HCEC 1CT (cell line): ENCODE results near the gene MRPS35.
A peak's percentile ranks its signal among the peaks of the same experiment; 100 is the strongest.
"Not testable (repeated sequence)": the region's sequence is repeated elsewhere in the genome, so short reads cannot be mapped to it uniquely, and the experiment has no call there.

Experiments
- DNase-seq: peaks from one replicate; pipeline ENCODE4 v3.0.0-alpha.2; 2017

Gene MRPS35

DNA sequence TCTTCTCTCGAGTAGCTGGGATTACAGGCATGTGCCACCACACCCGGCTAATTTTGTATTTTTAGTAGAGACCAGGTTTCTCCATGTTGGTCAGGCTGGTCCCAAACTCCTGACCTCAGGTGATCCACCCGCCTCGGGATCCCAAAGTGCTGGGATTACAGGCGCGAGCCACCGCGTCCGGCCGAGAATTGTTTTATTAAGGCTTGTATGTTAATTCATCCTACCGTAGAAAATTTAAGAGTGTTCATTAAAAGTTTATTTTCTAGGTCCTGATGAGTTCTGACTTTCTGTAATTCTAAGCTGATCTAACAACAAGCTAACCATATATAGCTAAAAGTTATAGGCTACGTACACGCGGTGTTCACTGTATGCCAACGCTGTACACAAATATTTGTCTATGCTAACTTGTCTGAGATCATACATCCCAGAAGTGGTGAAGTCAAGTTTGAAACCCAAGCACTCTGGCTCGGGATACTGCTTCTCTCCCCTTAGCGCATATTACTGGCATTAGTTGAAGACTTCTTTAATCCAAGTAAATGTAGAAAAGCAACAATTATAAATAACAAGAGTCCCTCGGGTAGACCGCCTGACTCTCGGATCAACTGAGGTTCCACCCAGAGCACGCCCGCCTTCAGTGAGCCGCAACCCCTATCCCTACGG lies 570 bp upstream of the MRPS35 start:
- peak; percentile 60 for DNase-seq

DNA sequence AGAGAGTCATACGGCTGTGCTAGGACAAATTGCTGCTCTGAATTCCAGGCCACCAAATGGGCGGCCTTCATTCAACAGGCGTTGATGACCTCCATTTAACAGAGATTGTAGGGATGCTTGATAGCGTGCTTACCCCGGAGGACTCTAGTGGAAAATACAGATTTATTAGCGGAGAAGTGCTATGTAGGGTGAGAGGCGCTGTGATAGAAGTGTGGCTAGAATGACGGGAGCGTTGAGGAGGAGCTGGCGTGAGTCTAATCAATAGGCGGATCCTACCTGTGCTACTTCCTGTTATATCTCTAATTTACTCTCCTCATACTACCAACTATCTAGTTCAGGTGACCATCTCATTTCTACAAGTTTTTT lies 668 bp downstream of the MRPS35 start:
- peak; percentile 11 for DNase-seq

DNA sequence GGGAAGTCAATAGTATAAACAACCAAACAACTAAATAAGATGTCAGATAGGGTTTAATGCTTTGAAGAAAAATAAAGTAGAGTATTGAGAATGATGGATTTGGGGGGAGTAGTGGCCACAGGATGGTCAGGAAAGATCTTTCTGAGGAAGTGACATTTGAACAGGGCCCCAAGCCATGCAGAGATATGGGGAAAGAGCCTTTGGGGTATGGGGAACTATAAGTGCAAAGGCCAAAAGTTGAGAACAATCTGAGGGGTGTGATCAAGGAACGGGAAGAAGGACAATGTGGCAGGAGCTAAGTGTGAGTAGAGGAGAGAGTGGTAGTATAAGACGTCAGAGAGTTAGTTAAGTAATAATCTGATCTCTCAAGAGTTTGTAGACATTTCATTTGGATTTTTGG lies 1.3 kb downstream of the MRPS35 start:
- no peak for DNase-seq

DNA sequence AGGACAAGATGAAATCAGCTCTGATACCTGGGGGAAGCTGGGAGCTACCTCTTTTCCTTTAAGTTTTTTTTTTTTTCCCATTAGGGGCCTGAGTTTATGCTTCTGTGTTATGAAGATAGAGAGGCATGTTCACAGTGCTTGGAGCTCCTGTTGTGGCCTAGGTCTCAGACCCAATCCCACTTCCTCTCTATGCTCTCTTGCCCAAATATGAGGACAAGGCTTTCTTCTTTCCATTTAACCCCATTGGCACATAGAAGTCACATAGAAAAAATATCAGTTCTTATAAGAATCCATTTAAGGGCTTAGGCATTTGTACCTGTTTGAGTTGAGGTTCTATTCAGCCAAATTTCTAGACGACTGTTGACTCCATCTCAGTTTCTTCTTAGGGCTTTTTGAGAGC lies 12.6 kb downstream of the MRPS35 start:
- no peak for DNase-seq

DNA sequence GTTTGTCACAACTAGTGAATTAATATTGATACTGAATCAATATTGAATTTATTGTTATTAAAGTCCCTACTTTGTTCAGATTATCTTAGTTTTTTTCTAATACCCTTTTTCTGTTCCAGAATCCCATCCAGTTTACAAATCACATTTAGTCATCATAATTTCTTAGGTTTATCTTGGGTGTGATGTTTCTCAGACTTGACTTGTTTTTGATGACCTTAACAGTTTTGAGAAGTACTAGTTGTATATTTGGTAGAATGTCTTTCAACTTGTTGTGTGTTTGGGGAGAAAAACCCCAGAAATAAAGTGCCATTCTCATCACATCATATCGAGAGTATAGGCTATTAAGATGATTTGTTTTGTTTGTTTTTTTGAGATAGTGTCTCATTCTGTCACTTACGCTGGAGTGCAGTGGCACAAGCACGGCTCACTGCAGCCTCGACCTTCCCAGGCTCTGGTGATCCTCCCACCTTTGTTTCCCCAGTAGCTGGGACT lies 19.5 kb downstream of the MRPS35 start:
- no peak for DNase-seq

DNA sequence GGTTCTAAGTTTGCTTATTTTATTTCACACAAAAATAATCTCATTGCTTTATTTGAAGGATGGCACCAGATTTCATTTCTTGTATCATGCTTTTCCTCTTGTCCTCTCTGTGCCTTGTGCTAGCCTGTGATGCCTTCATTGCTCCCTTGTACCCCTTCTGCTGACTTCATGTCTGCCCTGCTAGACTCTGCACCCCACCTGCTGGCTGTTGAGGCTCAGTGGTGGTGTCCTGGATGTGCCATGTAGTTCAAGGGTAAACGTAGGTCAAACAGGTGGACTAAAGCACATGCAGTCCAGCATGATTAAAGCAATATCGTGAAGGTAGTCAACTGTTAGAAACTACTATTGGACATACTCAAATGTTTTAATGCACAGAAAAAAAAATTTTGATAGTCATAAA lies 21.6 kb downstream of the MRPS35 start:
- DNase-seq: no peak

DNA sequence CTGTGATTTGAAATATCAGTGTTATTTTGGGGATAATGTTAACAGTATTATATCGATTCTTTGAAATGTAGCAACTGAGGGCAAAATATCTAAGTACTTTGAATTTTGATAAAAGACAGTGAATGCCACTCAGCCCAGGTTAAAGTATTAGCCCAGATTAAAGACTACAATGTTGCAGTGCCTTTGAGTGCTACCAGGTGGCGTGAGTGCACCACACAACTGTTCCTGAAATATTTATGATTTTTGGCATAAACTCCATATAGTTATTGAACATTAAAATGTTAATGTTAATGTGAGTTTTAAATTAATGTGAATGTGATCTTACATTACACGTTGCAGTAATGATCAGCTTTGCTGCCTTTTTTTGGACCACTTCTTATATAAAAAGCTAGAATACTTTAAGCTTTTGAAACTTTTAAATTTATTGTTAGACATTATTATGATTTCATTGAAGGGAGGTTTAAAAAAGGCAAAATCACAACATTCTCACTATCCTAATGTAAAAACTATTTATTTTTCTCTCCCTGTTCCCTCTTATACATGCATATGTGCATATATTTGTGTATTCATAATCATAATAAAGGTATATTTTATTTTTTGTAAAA lies 22.5 kb downstream of the MRPS35 start:
- peak; percentile 56 for DNase-seq

DNA sequence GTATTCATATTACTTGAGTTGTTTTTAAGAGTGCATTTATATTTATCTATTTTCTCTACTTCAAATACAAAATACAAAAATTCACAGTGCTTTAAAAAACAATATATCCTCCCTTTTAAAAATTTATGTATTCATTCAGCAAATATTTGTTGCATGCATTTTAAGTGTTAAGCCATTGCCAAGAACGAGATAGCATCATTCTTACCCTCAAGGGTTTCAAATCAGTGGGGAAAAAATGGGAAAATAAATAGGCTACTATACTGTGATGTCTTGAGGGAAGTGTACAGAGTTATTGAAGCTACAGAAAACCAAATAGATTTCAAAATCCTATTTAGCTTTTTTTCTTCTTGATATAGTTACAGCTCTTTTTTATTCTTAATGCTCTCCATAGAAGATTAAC lies 23.2 kb downstream of the MRPS35 start:
- DNase-seq: no peak

DNA sequence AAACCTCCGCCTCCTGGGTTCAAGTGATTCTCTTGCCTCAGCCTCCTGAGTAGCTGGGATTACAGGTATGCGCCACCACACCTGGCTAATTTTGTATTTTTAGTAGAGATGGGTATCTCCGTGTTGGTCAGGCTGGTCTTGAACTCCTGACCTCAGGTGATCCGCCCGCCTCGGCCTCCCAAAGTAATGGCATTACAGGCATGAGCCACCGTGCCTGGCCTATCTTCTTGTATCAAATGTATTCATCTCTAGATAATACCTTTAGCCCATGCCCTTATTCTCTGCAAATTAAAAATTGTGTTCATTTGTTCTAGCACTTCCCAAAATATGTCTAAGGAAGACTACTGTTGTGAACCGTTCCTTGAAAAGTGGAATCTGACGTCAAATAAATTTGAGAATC lies 23.7 kb downstream of the MRPS35 start:
- DNase-seq: not testable (repeated sequence)

DNA sequence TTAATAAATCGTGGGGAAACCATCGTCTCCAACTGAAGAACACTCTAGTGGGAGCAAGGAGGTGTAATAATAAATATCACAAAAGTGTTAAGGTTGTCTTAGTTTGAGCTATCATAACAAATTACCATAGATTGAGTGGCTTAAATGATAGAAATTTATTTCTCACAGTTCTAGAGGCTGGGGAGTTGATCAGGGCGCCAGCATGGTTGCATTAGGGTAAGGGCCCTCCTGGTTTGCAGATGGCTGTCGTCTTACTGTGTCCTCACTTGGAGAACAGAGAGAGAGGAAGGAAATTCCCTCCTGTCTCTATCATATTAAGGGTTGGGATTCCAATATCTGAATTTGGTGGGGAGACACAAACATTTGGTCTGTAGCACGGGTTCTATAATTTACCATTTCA lies 33.0 kb downstream of the MRPS35 start:
- no peak for DNase-seq

DNA sequence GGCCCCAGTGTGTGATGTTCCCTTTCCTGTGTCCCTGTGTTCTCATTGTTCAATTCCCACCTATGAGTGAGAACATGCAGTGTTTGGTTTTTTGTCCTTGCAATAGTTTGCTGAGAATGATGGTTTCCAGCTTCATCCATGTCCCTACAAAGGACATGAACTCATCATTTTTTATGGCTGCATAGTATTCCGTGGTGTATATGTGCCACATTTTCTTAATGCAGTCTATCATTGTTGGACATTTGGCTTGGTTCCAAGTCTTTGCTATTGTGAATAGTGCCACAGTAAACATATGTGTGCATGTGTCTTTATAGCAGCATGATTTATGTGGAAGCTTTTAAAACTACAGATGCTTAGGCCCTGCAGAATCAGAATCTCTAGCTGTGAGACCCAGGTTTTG lies 35.1 kb downstream of the MRPS35 start:
- DNase-seq: not testable (repeated sequence)

DNA sequence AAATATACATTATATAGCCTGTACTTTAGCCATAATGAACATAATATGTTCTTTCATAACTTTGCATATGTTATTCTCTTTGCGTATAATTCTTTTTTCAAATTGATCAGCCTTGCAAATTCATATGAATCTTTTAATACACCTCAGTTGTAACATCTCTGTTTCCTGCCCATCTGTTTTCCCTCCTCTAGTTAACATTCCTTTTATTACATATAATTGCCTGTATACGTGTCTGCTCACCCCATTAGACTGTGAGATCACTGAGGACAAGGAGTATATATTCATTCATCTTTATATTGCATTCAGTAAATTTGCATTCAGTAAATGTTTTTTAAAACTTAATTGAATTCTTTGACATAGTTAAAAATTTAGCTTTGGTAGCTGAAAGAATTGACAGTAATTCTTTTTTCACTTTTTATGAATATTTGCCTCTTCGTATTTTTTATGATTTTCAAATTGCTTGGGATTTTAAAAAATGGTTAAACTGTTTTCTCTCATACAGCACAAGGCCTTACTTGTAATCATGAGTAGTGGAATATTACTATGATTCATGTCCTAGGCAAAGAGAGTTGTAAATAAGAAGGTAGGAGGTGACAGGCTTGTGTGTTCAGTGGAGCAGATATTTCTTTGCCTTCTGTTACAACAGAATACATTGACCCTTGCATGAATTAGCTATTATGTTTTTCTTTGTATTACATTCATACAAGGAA lies 36.6 kb downstream of the MRPS35 start:
- peak; percentile 73 for DNase-seq

DNA sequence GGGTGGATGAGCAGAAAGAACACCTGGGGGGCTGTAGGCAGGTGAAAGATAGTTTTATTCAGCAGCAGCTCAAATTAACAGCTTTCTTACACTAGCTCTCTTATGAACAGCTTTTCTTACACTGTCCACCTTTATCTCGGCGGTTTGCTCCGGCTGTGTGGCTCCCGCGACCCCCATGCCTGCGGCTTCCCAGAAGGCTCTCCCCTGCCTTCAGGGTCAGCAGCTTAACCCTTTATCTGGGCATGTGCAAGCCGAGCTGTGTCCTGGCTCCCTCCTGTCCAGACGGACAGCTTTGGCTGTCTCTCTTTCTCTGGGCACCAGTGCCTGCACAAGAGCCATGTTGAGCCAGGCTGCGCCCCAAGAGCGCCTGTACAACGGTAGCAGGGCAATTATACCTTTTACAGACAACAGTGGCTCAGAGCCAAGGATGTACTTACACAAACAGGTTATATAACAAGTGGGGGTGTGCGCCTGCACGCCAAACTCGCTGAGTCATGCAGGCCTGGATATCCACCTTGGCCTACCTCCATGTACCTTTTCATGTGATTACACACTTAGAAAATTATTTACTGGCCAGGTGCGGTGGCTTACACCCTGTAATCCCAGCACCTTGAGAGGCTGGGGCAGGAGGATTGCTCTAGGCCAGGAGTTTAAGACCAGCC lies 40.9 kb downstream of the MRPS35 start:
- no peak for DNase-seq

DNA sequence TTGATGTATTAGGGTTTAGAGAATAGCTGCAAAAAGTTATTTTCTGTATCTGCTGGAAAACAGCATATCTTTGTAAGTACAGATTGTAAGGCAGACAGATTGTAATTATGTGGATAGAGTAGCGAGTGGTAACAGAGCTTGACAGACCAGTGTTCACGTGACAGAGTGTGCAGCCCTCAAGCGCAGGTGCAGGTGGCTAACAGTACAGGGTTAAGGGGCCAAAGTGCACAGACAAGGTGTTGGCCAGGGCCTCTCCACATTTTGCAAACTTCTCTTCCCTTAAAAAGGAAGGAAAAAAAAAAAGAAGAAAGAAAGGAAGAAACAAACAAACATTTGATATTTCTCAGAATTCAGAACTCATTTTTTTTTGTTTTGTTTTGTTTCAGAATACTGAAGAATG lies 44.2 kb downstream of the MRPS35 start:
- no peak for DNase-seq

DNA sequence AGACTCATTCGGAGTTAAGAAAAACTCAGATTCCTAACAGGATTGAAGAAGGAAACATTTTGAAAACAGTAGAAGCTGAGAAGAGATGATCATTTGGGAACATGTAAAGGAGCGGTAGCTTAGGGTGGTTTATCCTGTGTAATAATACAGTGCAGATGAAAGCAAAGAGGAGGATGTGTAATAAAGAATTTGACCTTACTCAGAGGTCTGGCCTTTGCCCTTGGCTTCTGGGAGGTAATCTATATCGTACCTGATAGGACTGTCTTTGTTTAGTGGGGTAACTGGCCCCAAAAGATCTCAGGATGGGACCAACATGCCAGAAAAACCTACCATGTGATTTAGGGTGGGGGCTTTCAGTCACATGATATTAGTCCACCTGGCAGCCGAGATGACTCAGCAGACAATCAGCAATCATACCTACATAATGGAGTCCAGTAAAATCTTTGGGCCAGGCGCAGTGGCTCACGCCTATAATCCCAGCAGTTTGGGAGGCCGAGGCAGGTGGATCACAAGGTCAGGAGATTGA lies 46.1 kb downstream of the MRPS35 start:
- DNase-seq: no peak

DNA sequence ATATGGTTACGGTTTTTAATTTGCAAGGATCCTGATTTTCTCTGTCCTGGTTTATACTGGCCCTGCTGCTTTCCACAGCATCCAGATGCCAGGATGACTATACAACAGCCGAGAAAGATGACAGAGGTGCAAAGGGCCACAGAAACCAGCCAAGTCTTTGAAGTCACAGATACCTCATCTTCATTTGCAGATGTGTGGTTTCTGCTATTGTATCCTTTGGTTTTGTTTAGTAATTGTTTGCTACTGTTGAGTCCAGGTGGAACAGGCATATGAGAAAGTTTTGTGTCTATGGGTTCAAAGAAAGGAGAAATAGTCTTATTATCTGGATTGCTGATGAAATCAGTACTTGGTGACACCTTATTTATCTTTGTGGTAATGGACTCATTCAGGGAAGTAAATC lies 52.1 kb downstream of the MRPS35 start:
- no peak for DNase-seq

DNA sequence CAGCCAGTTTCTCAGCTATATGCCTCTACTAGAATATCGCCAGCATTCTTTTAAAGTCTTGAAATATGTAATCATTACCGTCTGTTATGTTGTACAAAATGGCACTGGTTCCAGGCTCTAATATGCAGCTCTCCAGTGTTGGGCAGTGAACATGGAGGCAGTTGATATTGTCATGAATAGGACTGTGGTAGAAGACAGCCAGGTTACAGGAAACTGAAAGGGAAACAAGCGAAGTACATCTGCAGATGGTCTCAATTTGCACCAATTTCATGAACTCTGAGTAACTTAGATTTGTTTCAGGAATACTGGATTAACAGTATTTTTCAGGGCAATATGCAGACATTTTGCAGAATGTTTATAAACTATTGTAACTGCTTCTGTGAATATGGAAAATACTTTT lies 56.0 kb downstream of the MRPS35 start:
- DNase-seq: no peak

DNA sequence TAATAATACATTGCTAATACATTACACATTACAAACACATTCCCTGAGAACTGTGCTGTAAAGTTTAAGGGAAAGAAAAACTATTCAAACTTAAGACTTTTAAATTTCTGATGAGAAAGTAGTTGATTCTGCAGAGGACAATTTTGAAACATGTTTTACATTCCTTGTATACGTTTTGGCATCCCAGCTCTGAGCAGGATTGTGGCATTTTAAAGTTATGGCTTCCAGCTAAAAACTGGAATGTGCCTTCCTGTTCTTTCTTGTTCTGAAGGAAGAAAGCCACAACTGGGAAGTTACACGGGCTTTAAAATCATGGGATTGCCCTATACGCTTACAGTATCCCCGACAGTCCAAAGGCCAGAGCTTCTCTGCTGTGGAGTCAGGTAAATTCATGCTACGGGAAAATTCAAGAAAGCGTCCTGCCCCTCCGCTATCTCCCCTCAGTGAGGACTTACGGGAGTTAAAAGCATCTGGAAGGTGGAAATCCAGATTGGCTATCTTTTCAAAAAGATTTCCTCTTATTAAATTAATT lies 58.6 kb downstream of the MRPS35 start:
- DNase-seq: no peak

DNA sequence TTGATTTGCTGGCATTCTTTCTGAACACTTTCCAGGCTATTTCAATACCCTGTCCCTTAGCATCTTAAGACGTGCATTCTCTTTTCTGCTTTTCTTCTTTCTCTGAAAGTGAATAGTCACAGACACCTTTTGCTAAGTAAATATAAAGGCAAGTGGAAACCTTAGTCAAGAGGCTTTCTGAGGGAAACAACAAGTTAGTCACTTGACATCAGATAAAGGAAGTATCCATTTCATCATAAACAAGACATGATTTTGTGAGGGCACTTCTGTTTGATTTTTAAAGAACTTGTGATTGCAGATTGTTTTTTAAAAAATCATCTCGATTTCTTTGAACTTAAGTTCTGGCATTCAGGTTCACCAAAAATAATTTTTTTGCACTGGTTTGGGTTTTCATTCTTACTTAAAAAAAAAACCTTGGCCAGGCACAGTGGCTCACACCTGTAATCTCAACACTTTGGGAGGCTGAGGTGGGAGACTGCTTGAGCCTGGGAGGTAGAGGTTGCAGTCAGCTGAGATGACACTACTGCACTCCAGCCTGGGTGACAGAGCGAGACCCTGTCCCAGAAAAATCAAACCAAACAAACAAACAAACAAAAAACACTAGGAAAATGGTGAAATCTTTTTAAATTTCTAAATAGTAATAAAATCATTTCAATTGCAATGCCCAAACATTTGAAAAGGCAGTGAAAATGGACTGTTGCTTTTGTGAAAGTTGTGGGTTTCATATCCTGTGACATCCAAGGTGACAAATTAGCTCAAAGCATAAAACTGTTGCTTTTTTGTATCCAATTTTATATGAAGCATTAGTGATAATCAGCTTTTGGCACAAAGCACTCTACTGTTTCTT lies 61.1 kb downstream of the MRPS35 start:
- no peak for DNase-seq

DNA sequence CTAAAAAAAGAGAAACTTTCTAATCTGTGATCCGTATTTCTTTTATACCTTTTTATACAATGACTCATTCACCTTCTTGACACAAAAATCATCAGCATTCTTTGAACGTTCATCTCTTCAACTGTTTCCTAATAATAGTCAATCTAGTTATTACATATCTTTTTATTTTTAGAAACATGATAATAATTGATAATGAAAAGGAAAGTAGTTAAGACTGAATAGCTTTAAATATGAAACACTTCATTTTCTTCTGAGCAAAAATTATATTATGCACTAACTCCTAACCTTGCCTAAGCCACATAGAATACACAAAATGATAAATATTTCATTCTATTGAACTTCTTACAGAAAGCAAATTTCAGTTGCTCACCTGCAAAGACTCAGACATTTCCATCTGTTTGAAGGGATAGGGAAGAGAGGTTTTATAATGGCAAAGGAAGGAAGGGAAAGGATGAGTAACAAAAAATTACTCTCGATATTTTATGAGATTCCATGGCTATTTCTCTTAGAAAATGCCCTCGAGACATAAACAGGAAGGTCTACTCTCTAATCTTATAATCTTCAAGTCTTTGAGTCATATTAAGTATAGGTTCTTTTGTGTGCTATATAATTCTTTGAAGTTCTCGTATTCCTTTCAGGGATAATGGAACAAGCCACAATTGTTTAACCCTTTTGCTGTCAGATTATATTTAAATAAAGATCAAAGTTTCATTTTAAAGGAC lies 61.9 kb downstream of the MRPS35 start:
- DNase-seq: peak; percentile 37

DNA sequence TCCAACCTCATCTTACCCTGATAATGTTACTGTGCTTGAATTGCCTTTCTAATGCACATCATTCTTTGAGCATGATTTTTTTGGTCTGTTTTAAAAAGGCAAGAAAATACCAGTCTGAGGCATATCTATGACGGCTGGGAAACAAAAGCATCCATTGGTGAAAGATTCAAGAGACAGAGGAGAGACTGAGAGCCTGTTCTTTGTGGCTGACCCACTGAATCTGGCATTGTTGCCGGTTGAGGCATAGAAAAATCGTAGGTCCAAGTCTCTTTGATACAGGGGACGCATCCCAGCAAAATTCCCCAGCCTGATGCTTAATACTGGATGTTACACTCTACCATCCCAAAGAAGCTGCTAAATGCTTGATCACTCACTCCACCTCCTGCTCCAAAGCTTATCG lies 66.5 kb downstream of the MRPS35 start:
- no peak for DNase-seq

DNA sequence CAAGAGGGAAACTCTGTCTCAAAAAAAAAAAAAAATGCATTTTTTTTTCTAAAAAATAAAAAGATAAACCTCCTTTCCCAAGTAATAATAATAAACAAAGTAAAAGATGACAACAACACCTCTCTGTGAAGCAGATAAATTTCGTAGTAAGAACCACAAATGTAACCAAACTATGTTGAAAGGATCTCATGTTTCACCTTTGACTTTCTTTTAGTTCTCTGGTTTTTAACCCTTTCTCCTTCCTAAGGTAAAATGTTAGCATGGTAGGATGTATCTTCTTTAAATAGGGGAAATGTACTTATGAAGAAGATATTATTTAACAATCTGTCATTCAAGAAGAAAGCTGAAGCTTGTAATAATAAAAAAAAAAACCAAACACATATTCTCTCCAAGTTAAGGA lies 67.6 kb downstream of the MRPS35 start:
- no peak for DNase-seq
